Stimulated activated CD4-positive, alpha-beta T cell treated with anti-CD3 and anti-CD28 coated beads, Interleukin-12 subunit alpha, Interleukin-12 subunit beta, amount 100 ng/mL, for 24 hours (primary cell): ENCODE measurements around the gene MYH11.

Experiments used
- DNase-seq, 2 experiments: peaks; one replicate each; pipeline ENCODE4 v3.0.0-alpha.2; 2020; ENCODE audit warnings: low read depth in 2 of 2

MYH11 gene

DNA sequence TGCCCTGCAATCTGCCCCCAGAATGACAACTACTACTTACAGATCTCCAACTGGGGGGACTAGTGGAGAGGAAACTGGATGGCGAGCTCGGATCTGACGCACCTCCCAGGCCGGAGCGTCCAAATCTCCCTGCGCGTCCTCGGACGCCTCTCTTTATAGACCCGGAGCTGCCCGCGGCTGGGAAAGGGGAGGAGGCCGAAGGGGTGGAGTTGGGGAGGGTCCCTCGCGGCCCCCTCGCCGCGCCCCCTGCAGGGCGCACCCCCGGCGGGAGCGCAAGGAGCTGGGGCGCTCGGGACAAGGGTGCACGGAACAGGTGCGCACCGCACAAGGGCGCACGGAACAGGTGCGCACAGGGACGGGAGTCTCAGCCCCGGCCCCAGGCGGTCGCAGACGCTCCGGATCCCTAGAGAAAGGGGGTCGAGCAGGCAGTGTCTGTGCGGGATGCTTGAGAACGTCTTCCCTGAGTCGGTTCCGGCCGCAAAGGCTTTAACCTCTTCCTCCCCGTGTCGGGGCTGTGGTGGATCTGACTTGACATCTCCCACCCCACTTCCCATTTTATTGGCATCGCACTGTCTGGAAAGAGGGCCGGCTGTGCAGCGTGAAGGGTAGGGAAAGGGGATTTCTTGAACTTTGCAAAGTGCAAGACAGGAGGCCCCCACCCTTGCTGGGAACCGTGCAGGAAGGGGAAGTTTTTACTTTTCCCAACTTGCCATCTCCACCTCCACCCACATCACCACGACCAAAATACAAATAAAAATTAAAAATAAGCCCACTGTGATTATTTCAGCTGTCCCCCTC, at the start of gene MYH11:
MYH11 (minus strand) TSS at position 128 of the 798 bp plus-strand sequence. CDS start 18,776 bp downstream, outside the sequence.
- DNase-seq, result no peak

DNA sequence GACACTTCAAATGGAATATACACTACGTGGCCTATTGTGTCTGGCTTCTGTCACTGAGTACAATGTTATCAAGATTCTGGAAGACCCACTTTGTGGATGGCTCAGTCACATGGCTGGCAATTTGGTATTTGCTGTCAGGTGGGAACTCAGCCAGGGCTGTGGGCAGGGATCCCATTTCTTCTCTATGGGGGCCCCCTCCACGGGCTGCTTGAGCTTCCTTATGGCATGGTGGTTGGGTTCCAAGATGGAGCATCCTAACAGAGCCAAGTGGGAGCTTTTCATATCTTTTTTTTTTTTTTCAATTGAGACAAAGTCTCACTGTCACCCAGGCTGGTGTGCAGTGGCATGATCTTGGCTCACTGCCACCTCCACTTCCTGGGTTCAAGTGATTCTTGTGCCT, 49.6 kb upstream of the MYH11 start:
- DNase-seq, result no peak

DNA sequence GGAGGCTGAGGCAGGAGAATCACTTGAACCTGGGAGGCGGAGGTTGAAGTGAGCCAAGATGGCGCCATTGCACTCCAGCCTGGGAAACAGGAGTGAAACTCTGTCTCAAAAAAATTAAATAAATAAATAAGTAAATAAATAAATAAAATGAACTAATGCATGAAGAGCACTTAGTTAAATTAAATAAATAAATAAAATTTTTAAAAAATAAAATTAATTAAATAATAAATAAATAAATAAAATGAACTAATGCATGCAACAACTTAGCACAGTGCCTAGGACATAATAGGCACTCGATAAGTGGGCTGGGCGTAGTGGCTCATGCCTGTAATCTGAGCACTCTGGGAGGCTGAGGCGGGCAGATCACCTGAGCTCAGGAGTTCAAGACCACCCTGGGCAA, 47.1 kb upstream of the MYH11 start:
- DNase-seq, result no peak

DNA sequence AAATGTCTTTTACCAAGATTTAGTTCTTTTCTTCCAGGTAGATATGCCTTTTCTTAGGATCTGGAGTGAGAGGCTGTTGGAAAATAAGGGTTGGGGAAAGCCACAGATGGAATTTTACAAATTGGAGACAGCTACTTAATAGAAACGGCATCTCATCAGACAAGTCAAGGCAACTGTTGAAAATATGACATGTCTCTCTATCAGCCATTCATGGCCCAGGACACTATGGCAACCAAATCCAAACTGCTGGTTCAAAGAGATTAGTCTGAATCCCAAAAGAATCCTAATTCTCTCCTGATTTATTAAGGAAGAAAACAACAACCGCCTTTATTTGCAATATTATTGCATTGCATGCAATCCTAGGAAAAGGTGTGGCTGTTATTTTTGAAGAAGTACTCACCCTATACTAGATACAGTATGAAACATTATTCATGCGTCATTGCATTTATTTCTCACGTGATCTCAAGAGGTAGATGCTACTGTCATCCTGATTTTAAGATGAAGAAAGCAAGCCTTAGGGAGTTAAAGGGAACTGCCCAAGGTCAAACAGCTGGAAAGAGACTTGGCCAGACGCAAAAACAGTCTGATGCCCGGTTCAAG, 44.2 kb upstream of the MYH11 start:
- DNase-seq, result no peak

DNA sequence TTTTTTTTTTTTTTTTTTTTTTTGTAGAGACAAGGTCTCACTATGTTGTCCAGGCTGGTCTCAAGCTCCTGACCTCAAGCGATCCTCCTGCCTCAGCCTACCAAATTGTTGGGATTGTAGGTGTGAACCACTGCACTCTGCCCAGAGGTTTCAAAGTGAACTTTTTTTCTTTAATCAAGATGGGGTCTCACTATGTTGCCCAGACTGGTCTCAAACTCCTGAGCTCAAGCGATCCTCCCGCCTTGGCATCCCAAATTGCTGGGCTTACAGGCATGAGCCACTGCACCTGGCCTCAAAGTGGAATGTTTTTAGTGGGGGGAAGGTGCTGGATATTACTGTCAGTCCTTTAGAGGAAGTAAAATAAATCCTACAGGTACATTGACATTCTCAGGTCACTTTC, 43.5 kb upstream of the MYH11 start:
- DNase-seq, result no peak

DNA sequence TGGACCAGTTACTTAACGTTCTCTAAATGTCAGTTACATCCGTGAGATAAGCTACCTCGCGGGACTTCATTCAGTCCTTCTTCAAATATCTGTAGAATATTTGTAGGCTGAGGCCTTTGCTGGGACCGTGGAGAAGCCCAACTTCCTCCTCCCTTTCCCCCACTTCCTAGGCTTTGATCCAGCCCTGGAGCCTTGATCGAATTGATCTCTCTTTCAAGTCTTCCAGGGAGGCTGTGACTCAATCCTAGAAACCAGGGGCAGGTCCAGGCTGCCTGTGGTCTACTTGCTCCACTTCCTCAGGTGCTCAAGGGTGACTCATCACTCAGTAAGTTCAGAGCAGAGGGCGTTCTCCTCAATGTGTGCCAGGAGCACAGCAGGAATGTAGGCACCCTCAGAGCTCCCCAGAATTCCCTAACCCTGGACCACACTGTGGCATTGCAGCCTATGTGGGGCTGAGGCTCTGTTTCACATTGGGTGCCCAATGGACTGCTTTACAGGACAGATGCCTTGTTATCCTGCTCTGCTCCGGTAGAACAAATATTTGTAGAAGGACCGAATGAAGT, 42.8 kb upstream of the MYH11 start:
- peak in 1 of 2 experiments; percentile 38 for DNase-seq

DNA sequence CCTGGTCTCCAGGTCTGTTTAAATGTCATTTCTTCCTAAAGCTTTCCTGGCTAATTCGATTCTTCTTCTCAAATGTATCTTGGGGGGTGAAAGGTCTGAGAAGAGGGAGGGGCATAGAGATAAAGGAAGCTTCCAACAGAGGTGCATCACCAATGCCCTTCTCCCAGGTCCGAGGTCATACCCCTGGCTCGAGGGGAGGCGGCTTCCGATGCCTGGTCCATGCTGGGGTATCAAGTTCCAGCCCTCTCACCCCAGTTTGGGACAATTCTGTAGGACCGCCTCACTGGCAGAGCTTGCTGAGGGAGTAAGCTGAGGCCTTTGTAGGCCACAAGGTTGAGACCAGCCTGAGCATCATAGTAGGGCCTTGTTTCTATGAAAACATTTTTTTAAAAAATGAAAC, 41.8 kb upstream of the MYH11 start:
- no peak for DNase-seq

DNA sequence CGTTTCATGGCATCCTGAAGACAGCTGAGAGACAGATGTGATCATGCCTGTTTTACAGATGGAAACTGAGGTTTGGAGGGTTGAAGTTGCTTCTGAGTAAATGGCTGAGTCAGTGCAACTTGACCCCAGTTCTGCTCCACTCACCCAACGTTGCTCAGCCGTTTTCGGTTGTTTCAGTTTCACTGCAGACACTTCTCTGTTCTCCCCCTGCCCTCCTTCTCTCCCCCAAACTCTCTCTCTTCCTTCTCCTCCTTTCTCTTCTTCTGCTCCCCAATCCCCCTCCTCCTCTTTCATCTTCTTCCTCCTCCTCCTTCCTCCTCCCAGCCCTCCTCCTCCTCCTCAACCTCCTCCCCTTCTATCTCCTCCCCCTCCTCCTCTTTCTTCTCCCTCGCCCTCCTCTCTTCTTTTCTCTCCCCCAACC, 41.0 kb upstream of the MYH11 start:
- peak in 1 of 2 experiments; percentile 16 for DNase-seq

DNA sequence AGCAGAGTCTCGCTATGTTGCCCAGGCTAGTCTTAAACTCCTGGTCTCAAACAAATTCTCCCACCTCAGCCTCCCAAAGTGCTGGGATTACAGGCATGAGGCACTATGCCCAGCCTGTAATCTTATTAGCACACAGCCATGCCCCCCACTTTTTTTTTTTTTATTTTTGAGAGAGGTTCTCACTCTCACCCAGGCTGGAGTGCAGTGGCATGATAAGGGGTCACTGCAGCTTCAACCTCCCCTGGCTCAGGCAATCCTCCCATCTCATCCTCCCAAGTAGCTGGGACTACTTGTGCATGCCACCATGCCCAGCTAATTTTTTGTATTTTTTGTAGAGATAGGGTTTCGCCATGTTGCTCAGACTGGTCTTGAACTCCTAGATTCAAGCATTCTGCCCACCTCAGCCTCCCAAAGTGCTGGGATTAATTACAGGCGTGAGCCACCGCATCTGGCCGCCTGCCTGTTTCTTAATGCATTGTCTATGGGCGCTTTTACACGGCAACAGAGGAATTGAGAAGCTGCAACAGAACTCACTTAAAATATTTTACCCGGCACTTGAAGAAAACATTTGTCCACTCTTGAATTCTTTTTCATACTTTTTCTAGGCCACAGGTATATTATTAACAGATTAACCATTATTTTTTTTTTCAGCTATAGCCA, 40.4 kb upstream of the MYH11 start:
- DNase-seq, result no peak

DNA sequence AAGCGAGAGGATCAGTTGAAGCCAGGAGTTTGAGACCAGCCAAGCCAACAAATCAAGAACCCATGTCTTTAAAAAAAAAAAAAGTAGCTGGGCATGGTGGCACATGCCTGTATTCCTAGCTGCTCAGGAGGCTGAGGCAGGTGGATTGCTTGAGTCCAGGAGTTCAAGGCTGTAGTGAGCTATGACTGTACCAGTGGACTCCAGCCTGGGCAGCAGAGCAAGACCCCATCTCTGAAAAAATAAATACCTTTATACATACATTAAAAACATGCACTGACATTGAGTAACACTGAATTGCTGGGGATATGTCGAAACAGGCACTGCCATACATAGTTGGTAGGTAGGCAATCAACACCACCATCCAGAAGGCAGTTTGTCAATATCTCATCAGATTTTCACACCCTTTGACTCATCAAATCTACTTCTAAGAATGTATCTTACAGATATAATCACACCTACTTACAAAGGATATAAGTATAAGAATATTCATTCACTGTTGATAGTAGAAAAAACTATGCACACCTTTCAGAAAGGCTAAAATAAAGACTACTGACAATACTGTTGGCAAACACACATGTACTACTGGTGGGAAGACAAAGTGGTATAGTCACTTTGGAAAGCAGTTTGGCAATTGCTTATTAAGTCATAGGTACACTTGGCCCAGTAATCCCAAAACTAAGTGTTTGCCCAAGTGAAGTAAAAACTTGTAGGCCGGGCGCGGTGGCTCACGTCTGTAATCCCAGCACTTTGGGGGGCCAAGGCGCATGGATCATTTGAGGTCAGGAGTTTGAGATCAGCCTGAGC, 37.9 kb upstream of the MYH11 start:
- no peak for DNase-seq

DNA sequence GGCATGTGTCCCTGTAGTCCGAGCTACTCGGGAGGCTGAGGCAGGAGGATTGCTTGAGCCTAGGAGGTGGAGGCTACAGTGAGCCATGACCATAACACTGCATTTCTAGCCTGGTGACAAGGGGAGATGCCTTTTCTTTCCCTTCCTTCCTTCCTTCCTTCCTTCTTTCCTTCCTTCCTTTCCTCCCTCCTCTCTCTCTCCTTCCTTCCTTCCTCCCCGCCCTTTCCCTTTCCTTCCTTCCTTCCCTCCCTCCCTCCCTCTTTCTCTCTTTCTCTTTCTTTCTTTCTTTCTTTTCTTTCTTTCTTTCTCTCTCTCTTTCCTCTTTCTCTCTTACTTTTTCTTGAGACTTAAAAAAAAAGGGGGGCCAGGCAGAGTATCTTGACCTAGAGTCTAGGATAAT, 34.7 kb upstream of the MYH11 start:
- DNase-seq, result no peak

DNA sequence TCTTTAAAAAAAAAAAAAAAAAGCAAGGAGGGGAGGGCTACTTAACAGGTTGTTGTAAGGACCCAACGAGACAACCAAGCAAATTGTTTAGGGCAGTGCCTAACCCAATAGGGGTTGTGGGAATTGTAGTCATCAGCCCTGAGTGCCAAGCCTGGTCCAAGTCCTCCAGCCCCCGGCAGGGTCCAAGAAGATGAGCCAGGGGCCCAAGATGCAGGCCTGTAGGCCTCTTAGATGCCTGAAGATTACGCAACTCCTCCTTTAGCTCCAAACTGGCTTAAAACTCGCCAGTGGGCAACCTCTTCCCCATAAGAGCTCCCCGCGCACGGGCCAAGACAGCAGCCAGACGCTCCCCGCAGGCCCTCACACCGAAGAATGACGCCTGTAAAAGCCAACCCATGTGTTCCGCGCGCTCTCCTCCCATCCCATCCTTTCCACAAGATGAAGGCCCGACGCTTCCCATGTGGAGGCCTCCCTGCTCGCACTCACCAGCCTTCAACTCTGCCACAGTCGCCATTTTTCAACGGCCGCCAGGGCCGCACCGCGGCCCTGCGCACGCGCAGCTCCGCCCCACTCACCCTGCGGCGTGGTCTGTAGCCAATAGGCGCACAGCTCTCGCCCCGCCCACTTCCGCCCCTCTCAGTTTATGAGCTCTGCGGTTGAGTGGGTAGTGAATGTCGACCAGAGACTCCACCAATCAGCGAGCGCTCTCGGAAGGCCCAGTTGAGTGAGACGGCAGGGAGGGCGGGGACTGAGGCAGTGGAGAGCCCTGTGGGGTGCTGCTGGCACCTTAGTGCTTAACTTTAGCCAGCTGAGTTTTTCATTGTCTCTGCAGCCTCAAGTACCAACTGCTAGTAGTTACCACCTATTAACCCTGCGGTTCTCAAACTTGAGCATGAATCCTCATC, 31.5 kb upstream of the MYH11 start, which contains the start of gene CEP20:
CEP20 (minus strand) TSS at position 532 of the 905 bp plus-strand sequence; CDS start at position 514, 18 bp downstream.
- DNase-seq, result peak; percentile 99 to 100

DNA sequence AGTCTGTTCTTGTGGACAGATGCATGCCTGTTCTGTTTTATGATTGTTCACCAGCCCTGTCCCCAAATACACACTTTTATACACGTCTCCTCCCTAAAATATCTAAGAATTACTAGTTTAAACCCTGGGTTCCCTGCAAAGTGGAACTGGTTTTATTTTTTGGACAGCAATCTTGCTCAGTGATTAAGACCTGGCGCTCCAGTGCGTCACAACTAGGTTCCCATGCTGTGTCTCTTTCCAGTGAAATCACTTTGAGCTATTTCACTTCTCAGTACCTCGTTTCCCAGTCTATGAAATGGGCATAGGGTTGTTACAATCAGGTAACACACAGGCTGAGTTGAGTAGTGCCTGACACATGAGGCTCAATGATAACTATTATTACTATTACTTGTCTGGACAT, 30.5 kb upstream of the MYH11 start:
- DNase-seq, result no peak

DNA sequence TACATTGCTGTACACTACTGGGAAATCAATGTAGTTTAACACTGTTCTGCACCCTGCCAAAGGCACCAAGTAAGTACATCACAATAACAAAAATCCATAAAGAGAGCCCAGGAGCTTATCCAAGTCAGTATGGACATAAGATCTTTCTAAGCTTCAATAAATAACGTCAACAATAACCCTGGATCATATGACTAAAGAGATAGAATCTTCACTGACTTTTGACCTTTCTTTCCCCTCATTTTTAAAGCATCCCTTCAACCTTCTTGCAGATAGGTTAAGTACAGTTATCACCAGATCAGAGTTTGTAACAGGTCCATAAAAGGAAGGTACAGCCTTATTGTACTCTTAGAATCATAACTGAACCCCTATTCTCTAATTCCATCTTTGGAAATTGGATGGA, 29.2 kb upstream of the MYH11 start:
- DNase-seq, result no peak

DNA sequence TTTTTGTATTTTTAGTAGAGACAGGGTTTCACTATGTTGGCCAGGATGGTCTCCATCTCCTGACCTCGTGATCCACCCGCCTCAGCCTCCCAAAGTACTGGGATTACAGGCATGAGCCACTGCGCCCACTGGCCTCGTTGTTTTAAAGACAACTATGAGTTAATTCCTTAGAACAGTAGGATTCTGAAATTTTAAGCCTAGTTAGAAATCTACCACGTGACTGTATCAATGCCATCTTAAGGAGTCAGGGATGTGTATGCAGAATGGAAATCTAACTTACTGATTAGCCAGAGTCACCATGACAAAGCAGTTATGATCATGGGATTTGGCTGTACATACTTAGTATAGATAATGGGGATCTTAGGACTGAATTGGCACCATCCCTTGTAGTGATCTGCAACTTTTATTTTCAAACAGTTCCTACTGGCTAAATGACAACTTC, 28.8 kb upstream of the MYH11 start:
- no peak for DNase-seq

DNA sequence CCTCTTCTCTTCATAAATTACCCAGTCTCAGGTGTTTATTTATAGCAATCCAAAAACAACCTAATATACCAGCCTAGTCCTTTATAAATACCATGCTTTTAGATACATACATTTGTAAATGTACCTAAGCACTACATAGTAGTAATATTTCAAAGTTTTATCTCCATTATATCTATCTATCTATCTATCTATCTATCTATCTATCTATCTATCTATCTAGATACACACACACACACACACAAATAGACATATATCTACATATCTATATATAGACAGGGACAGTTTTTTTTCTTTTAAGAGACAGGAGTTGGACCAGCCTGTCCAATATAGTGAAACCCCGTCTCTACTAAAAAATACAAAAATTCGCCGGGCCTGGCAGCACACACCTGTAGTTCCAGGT, 25.7 kb upstream of the MYH11 start:
- DNase-seq, result no peak

DNA sequence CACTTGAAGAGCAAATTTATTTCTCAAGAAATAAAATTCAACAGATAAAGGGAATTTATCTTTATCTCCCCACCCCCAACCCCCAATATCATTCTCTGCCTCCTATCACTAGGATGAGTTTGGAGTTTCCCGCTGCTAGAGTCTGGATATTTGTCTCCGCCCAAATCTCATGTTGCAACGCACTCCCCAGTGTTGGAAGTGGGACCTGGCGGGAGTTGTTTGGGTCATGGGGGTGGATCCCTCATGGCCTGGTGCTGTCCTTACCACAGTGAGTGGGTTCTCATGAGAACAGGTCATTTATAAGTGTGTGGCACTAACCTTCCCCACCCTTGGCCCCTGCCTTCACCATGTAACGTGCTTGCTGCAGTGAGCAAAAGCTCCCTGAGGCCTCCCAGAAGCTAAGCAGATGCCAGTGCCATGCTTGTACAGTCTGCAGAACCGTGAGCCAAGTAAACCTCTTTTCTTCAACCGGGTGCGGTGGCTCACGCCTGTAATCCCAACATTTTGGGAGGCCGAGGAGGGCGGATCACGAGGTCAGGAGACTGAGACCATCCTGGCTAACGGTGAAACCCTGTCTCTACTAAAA, 25.1 kb upstream of the MYH11 start:
- DNase-seq, result no peak

DNA sequence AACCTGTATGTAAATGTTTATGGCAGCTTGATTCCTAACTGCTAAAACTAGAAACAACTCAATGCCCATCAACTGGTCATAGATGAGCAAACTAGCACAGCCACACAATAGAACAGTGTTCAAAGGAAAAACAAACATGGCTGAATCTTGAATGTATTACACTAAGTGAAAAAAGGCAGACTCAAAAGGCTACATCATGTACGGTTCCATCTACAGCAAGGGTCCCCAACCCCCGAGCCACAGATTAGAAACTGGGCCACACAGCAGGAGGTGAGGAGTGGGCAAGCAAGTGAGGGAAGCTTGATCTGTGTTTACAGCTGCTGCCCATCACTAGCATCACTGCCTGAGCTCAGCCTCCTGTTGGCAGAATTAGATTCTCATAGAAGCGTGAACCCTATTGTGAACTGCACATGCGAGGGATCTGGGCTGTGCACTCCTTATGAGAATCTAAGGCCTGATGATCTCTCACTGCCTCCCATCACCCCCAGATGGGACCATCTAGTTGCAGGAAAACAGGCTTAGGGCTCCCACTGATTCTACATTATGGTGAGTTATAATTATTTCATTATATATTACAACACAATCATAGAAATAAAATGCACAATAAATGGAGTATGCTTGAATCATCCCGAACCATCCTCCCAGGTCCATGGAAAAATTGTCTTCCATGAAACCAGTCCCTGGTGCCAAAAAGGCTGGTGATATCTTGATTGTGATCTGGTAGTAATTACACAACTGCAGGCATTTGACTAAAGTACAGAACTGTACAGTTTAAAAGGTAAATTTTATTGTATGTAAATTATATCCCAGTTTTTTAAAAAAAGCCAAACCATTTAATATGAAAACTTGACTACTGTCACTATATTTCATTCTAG, 23.8 kb upstream of the MYH11 start:
- DNase-seq, result no peak

DNA sequence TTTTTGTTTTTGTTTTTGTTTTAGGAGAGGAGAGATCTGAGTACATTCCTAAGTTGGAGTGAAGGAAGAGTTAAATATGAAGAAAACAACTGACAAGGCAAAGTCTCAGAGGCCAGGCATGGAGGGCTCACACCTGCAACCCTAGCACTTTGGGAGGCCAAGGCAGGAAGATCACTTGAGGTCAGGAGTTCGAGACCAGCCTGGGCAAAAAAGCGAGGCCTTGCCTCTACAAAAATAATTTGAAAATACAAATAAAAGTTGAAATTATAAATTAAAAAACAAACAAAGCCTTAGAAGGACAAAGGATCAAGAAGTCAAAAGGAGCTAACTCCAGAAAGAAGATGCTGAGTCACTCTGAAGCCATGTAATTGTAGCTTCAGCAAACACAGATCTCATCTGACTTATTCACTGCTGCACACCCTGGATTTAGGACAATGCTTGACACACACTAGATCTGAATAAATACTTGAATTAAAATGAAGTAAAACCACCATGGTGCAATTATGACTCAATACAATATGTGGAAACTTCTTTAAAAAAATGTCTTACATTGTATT, 22.5 kb upstream of the MYH11 start:
- DNase-seq, result no peak
